Head of caudate nucleus (tissue), 42 donors: ENCODE data around the gene GNL3L.
"Not testable (repeated sequence)": the region's sequence is repeated elsewhere in the genome, so short reads cannot be mapped to it uniquely, and the experiment has no call there.

Experiments
- DNase-seq, 42 donors: peaks; one replicate each; pipeline versions ENCODE4 v3.0.0 to v3.0.0-alpha.2; 2020 to 2021; ENCODE audit warnings: mixed read lengths in 7 of 42
- intact Hi-C: fragments of 100-400 bp; cut with DNase I; formaldehyde crosslinking; loops from one replicate; pipeline ENCODE4 v1.15.0; 2022

GNL3L gene, protein sequence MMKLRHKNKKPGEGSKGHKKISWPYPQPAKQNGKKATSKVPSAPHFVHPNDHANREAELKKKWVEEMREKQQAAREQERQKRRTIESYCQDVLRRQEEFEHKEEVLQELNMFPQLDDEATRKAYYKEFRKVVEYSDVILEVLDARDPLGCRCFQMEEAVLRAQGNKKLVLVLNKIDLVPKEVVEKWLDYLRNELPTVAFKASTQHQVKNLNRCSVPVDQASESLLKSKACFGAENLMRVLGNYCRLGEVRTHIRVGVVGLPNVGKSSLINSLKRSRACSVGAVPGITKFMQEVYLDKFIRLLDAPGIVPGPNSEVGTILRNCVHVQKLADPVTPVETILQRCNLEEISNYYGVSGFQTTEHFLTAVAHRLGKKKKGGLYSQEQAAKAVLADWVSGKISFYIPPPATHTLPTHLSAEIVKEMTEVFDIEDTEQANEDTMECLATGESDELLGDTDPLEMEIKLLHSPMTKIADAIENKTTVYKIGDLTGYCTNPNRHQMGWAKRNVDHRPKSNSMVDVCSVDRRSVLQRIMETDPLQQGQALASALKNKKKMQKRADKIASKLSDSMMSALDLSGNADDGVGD

DNA sequence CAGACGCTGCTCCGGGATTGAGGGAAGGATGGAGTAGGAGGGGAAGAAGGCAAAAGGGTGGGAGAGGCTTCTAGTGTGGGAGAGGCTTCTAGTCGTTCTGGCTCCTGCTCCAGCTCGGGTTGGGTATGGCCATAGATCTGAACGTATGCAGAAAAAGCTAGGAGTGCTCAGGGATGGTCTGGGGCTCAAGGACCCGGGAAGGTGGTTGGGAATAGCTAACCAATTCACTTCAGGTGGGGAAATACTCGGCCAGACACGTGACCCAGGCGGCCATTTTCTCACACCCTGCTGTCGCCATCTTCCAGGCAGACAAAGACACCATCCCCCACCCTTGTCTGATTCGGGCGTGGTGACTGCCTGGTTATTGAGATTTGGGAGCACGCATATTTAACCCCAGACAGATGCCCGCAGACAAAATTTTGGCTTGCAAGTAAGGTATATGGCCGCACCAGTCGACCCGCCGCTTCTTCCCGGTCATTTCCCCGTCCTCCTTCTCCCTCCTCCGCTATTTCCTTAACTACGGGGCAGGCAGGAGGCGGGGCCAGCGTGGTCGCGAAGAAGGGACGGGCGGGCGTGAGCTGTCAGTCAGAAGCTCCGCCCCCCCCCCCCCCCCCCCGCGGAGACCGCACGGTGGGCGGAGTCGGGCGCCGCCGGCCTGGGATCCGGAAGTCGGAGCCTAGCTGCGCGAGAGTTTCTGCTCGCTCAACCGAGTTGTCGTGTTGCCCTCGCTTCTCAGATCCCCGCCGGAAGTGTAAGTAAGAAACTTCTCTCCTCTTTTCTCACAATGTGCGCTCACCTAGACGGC lies at the start of gene GNL3L:
Gene GNL3L, plus strand, starts transcription at position 668 of the 805 bp plus-strand sequence. CDS start 2,348 bp downstream, outside the sequence.
- DNase-seq: peak; percentile 71 to 94 (median 85)
- intact Hi-C loops: loop anchor here (10.0 kb wide), 2 partner anchors 275 to 475 kb away; partner anchors contain the start of genes APEX2 and MAGED2

DNA sequence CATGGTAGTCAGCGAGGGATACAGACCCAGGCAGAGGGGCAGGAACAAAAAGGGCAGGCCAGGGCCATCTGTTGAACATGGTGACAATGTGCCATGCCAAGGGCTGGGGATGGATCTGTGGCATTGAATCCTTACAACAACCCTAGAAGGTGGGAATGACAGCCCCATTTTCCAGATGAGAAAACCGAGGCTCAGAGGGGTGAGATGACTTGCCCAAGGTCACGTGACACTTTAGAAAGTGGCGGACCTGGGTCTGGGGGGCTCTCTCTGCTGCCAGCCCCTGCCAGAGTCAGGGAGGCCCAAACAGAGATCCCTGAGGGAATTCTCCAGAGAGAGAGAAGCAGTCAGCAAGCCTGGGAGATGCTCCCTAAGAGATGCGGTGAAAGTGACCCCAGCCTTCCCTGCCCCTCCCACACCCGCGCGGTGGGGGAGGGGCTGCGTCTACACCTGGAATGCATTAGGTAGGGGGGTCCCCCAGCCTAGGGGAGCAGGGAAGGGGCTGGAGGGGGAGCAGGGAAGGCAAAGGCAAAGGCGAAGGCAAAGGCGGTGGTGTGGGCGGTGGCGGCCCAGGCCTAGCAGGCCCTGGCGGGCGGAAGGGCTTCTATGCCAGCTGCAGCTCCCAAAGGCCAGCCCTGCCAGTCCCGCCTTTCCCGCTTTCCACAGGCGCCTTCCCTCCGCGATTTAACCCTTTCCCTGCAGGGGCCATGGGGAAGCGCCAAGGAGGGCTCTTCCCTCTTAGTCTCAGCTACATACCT lies 47.0 kb upstream of the GNL3L start:
- no peak for DNase-seq
- intact Hi-C loops: no loop called here

DNA sequence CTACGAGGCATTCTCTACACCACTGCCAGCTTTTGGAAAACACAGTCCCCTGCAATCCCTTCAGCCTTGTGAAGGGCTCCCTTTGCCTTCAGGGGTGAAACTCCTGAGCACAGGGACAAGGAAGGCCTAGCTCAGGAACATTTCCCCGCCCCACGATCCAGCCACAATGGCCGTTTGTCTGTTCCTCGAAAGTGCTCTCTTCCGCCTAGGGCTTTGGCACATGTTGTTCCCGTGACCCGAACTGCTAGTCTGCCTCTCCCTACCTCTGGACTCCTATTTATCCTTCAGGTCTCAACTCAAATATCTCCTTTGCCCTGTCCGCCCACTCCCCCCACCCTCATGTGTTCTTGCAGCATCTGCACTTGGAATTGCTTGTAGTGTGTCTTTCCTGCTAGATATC lies 46.1 kb upstream of the GNL3L start:
- DNase-seq: peak in 7 of 42 donors; percentile 4 to 42 (median 19)
- intact Hi-C loops: no loop called here

DNA sequence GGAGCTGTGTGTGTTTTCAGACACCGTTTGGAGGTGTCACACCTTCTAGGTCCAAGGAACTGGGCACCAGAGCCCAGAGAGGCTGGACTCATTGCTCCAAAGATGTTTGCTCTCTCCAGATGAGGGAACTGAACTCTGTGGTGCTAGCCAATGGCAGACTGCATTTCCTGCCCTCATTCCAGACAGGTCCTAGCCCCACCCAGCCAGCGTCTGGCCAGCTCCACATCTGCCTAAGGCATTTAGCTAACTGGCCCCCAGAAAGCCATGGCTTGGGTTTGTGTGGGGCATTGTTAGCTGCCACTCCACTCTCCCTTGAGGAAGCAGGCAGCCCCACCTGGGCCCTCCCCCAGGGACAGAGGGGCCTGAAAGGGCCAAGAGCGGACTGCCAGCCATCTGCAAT lies 45.4 kb upstream of the GNL3L start:
- no peak for DNase-seq
- intact Hi-C loops: no loop called here

DNA sequence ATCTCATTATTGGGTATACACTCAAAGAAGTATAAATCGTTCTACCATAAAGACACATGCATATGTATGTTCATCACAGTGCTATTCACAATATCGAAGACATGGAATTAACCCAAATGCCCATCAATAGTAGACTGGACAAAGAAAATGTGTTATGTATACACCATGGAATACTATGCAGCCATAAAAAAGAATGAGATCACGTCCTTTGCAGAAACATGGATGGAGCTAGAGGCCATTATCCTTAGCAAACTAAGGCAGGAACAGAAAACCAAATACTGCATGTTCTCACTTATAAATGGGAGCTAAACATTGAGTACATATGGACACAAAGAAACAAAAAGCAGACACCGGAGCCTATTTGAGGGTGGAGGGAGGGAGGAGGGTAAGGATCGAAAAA lies 40.2 kb upstream of the GNL3L start:
- intact Hi-C loops: not testable (repeated sequence)

DNA sequence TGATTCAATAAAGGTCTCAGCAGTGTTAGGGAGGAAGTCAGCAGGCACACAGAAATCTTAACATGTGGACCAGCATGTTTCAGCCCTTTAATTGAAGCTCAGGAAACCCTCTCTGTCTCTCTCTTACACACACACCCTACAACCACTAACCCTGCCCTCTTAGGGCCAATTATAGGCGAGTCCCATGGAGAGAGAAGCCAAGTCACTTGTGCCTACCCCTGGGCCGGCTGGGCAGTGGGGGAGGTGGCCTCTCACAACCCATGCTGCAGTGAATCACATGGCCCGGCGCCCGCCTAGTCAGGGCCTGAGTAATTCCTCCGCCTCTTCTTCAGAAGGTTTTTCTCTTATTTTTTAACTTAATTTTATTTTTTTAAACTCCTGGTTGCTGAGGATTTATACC lies 37.7 kb upstream of the GNL3L start:
- intact Hi-C loops: no loop called here

More for the DNA sequence above, 40.2 kb upstream of the GNL3L start:
- DNase-seq: not testable (repeated sequence)

DNA sequence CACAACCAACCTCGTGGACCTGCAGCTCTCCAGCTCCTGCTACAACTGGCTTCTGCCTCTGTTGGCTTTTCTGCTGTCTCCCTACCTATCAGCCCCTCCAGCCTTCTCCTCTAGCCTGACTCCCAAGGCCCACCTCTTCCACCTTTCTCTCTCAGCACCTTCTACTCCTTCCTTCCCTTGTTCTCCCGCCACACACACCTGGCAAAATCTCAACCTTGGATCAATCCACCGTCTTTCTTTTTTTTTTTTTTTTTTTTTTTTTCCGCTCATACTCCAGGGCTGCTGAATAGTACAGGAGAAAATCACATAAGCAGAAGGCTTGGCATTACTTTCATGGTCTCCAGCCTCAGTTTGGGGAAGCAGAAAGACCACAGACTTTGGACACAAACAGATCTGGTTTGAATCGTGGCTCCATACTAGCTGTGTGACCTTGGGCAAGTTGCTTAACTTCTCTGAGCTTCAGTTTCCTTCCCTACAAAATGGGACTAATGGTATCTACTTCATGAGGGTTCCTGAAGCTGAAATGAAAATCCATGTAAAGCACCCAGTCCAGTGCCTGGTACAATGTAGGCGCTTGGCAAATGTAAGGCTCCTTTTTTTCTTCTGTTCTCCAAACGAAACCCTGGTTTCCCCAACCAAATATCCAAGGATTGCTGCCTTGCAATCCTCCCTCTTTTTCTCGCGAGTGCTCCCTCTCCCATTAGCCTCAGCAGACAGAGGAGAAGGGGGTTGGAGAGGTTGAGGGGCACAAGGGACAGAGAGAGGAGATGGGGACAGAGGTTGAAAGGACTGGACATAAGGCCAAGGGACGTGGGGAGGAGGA lies 35.6 kb upstream of the GNL3L start:
- intact Hi-C loops: no loop called here
- peak in 1 of 42 donors; percentile 7 for DNase-seq

More for the DNA sequence above, 37.7 kb upstream of the GNL3L start:
- peak in 5 of 42 donors; percentile 23 to 47 (median 44) for DNase-seq

DNA sequence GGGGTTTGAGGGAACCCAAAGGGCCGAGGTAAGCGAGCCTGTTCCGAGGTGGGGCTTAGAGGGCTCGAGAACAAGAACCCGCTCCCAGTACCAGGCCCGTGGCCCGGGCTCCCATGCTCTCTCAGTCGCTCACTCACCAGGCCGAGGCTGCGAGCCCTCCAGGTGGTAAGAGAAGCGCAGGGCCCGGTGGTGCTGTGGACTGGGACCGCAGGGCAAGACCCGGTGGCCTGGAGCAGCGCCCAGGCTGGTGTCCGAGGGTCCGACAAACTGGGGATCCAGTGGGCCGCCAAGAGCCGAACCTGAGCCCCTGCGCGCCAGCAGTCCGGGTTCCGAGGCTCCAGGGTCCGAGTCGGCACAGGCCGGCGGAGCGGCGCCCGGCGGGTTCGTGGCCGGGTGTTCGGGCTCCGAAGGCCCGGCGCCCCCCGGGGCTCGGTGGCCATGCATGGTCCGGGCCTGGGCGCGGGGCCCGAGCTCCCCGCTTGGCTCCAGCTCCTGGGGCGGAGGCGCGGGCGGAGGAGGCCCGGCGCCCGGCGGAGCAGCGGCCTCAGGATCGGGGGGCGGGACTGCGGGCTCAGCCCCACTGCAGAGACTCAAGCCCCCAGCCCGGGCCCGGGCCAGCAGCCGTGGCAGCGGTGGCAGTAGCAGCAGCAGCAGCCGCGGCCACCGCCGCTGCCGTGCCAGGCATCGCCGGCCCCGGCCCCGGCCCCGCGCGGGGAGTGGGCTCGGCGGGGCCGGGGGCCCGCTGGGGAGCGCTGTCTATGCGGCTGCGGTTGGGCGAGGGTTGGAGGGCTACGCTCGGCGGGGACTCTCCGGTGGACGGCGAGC lies 34.8 kb upstream of the GNL3L start:
- peak in 22 of 42 donors; percentile 4 to 51 (median 27) for DNase-seq

DNA sequence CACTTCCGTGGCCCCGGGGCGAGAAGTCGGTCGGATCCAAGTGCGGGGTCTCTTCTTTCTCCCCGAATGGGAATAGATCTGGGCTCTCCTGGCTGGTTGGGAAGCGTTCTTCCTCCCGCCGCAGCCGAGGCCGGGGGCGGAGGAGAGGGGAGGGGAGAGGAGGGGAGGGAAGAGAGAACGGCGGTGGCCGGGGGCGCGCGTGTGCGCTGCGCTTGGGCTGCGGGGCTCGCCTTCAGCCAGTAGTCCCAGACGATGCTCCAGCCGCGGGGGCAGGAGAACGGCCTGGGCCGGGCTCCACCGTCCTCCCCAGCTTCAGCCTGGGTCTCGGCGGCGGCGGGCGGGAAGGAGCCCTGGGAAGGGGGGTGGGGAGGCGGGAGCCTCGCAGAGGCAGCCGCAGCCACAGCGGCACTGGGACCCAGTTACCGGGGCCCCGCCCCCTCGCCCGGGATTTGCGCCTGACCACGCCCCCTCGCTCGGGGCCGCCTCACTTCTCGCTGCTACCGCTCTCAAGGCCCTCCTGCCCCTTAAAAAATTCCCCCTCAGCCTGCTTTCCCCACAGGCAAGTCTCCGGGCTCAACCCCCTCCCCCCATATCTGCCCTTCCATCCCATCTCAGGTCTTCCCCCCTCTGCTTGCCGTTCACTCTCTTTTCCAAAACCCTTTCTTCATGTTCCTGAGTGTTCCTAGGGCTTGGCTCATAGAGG lies 34.1 kb upstream of the GNL3L start, which contains the start of gene FGD1:
Gene FGD1, minus strand, starts transcription at position 421 of the 703 bp plus-strand sequence. CDS start 802 bp downstream, outside the sequence.
- peak in 41 of 42 donors; percentile 5 to 82 (median 62) for DNase-seq

More for the DNA sequence above, 34.8 kb upstream of the GNL3L start:
- intact Hi-C loops: no loop called here

DNA sequence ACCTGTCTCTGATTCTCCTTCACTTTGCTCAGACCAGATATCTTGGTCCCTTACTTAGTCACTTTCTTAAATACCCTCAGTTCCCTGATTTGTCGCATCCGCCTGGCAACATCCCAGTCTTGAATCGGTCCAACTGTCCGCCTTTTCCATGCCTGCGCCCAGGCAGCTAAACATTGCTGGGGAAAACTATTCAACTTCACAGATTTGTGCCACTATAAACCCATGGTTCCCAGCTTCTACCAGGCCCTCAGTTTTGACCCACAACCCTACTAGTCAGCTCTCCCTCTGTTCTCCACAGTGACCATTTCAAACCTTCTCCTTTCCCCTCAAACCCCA lies 33.5 kb upstream of the GNL3L start:
- intact Hi-C loops: no loop called here
- DNase-seq: no peak

More for the DNA sequence above, 34.1 kb upstream of the GNL3L start, which contains the start of gene FGD1:
- intact Hi-C loops: no loop called here

DNA sequence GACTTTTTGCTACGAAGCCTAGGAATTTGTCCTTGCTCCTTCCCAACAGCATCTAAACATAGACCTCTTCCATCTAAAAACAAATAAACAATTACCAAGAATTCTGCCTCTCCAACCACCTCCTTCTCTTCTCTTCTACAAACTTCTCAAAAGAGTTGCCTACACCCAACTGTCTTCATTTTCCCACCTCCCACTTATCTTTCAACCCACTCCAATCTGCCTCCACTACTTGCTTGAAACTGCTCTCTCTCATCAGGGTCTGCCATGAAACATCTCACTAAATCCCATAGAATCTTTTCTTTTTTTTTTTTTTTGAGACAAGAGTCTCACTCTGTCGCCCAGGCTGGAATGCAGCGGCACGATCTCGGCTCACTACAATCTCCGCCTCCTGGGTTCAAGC lies 33.1 kb upstream of the GNL3L start:
- intact Hi-C loops: no loop called here
- DNase-seq: no peak

DNA sequence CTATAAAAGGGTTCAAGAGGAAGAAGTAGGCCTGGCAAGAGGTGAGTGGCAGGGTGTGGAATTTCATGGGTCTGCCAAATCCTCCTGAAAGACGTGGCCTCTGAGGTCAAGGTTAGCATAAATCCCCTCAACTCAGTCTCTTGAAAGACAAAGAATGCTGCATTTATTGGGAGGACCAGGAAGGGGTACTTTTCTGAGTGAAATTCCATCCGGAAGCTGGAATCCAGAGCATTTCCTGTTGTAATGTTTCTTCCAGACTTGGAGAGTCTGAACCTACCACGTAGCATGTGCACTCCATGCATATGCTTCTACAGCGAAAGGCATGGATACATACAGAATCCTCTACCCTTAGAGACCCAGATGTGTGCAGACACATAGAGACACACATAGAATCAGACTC lies 20.6 kb upstream of the GNL3L start:
- no peak for DNase-seq
- intact Hi-C loops: no loop called here

DNA sequence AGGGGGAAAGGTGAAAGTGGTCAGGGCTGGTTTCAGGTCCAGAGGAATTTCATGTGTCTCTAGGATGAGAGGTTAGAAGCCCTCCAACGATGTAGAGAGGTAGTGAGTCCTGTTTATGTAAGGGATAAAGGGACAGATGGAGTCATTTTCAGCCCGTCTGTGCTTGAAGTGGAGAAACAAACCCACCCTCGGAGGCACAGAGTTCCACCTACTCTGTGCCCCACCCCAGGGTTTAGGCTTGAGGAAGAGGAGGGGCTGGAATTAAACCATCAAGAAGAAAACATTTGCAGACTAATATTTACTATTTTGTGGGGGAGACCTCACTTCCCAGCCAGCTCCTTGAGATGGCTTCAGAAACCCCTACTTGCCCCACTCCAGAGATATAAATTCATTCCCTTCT lies 868 bp upstream of the GNL3L start:
- DNase-seq: peak in 3 of 42 donors; percentile 5 to 24 (median 7)
- intact Hi-C loops: no loop called here

DNA sequence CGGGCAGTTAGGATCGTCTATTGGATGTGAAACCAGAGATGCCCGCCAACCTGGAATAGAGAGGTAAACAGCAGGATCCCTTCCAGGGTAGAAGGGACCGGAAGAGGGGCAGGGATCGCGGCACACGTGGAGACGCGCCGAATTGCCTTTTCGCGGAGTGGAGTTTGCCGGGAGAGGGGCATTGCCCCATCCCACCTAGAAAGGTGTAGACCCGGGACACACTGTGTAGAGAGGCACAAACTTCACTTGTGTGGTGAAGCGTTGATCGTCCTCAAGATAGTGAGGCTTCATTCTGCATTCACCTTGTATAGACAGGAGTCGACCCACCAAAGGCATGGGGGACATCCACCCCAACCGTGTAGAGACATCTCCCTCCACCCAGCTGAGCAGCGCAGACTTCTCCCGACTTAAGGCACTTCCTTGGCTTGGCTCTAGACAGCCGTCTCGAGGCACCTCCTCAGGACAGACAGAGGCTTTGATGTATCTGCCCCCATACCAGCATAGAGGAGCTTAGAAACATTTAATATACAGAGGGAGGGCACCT lies 410 bp downstream of the GNL3L start:
- intact Hi-C loops: loop anchor here (10.0 kb wide), 2 partner anchors 274 to 474 kb away; partner anchors contain the start of genes APEX2 and MAGED2

DNA sequence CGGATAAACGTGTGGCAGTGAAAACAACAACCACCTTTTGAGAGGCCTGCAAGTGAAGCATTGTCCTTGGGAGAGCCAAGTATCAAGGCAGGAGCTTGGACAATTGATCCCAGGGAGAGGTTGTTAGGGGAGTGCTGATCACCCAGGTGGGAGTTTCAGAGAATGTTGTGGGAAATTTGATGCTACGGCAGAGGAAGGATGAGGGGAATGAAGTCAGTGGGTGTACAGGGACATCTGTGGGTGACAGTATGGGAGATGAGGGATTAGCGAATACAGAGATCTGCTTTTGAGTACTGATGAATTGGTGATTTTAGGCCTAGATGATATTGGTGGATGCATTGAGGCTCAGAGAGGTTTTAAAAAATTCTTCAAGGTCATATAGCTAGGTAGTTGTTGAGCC lies 4.3 kb downstream of the GNL3L start:
- intact Hi-C loops: loop anchor here (10.0 kb wide), 2 partner anchors 271 to 471 kb away; partner anchors contain the start of genes APEX2 and MAGED2

More for the DNA sequence above, 410 bp downstream of the GNL3L start:
- DNase-seq: peak in 6 of 42 donors; percentile 1 to 34 (median 6)

DNA sequence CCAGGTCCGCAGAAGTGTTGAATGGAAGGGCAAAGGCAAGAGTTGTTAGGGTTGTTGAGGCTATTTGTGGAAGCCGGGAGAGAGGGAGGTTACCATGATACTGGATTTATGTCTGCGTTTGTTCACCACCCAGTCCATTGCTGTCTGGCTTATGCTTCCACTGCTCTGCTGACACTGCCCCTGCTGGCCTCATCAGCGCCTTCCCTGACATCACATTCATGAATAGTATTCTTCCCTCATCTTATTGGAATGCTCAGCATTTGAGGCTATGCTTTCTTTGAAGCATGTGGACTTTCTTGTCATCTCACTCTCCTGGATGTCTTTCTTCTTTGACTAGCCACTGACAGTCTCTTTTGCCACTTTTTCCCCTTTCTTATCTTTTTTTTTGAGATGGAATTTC lies 10.3 kb downstream of the GNL3L start:
- intact Hi-C loops: no loop called here
- no peak for DNase-seq

More for the DNA sequence above, 4.3 kb downstream of the GNL3L start:
- peak in 1 of 42 donors; percentile 1 for DNase-seq
